A549 (cell line): ENCODE measurements around the gene ABCF1.

Experiments used
- CHD2 ChIP-seq: fragments of 150-350 bp; IDR thresholded peaks from 2 replicates; pipeline ENCODE4 v1.6.1; 2014; ENCODE audit warnings: low read length; ENCODE audit not compliant: partially characterized antibody
- EP300 ChIP-seq, 2 experiments: fragments of >200 bp; sonication (Bioruptor Twin); formaldehyde crosslinking; IDR thresholded peaks; 2 replicates in 1 of 2; 3 replicates in 1 of 2; pipeline ENCODE4 v1.6.1; 2016 to 2017
- TF ChIP-seq, protein P1 (sequence below): fragments of 200-600 bp; sonication (generic); IDR thresholded peaks from 2 replicates; pipeline ENCODE4 v1.6.1; 2016; ENCODE audit warnings: antibody characterized with exemption, mild to moderate bottlenecking, moderate library complexity
- TF ChIP-seq, protein P2 (sequence below): fragments of >200 bp; sonication (Bioruptor Twin); formaldehyde crosslinking; IDR thresholded peaks from 3 replicates; pipeline ENCODE4 v1.5.1; 2016

DNA sequence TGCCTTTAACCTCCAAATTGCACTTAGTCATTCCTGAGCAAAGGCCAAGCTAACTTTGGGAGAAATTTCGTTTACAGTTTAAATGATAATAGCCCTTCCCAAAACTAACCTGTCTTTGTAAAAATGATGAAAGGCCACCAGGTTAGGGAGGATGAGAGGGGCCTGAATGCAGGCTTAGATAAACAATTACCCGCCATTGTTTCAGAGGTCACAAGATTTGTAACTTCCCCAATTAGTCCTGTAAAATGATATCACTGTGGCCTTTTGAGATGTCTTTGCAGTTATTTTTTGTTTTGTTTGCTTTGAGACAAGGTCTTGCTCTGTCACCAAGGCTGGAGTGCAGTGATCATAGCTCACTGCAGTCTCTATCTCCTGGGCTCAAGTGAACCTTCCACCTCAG, 41.2 kb upstream of the ABCF1 start:
- TF ChIP-seq, protein P1, sequence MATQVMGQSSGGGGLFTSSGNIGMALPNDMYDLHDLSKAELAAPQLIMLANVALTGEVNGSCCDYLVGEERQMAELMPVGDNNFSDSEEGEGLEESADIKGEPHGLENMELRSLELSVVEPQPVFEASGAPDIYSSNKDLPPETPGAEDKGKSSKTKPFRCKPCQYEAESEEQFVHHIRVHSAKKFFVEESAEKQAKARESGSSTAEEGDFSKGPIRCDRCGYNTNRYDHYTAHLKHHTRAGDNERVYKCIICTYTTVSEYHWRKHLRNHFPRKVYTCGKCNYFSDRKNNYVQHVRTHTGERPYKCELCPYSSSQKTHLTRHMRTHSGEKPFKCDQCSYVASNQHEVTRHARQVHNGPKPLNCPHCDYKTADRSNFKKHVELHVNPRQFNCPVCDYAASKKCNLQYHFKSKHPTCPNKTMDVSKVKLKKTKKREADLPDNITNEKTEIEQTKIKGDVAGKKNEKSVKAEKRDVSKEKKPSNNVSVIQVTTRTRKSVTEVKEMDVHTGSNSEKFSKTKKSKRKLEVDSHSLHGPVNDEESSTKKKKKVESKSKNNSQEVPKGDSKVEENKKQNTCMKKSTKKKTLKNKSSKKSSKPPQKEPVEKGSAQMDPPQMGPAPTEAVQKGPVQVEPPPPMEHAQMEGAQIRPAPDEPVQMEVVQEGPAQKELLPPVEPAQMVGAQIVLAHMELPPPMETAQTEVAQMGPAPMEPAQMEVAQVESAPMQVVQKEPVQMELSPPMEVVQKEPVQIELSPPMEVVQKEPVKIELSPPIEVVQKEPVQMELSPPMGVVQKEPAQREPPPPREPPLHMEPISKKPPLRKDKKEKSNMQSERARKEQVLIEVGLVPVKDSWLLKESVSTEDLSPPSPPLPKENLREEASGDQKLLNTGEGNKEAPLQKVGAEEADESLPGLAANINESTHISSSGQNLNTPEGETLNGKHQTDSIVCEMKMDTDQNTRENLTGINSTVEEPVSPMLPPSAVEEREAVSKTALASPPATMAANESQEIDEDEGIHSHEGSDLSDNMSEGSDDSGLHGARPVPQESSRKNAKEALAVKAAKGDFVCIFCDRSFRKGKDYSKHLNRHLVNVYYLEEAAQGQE = no peak
- TF ChIP-seq CHD2 (no peak), EP300 (IDR thresholded peaks at IDR 0.05) (no peak)
- TF ChIP-seq, protein P2, sequence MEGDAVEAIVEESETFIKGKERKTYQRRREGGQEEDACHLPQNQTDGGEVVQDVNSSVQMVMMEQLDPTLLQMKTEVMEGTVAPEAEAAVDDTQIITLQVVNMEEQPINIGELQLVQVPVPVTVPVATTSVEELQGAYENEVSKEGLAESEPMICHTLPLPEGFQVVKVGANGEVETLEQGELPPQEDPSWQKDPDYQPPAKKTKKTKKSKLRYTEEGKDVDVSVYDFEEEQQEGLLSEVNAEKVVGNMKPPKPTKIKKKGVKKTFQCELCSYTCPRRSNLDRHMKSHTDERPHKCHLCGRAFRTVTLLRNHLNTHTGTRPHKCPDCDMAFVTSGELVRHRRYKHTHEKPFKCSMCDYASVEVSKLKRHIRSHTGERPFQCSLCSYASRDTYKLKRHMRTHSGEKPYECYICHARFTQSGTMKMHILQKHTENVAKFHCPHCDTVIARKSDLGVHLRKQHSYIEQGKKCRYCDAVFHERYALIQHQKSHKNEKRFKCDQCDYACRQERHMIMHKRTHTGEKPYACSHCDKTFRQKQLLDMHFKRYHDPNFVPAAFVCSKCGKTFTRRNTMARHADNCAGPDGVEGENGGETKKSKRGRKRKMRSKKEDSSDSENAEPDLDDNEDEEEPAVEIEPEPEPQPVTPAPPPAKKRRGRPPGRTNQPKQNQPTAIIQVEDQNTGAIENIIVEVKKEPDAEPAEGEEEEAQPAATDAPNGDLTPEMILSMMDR = no peak
